GM21717 (cell line): ENCODE measurements around the gene SMIM26.
"Not testable (repeated sequence)": the region's sequence is repeated elsewhere in the genome, so short reads cannot be mapped to it uniquely, and the experiment has no call there.

Experiments
- ATAC-seq: cut with Tn5 transposase; IDR thresholded peaks from one replicate; pipeline ENCODE4 v1.9.1; 2021; ENCODE audit warnings: mild to moderate bottlenecking, moderate library complexity; ENCODE audit not compliant: unreplicated experiment

SMIM26 gene

GRCh38 chr20:18566892-18567738 lies at the start of gene SMIM26:
Gene SMIM26 (plus strand): TSS chr20:18567432. CDS start chr20:18567479, 47 bp downstream.
- ATAC-seq: peak; percentile 99

- not testable (repeated sequence) for ATAC-seq
These were observed 45.2 kb upstream of the SMIM26 start for GRCh38 chr20:18522066-18522465.

- ATAC-seq: no peak
These were observed 44.2 kb upstream of the SMIM26 start for GRCh38 chr20:18523066-18523465.

GRCh38 chr20:18524646-18525045 lies 42.6 kb upstream of the SMIM26 start:
- no peak for ATAC-seq

- ATAC-seq: not testable (repeated sequence)
These were observed 40.5 kb upstream of the SMIM26 start for GRCh38 chr20:18526761-18527160.

GRCh38 chr20:18527339-18527738 lies 39.9 kb upstream of the SMIM26 start:
- no peak for ATAC-seq

GRCh38 chr20:18527836-18528235 lies 39.4 kb upstream of the SMIM26 start:
- no peak for ATAC-seq

- ATAC-seq: no peak
These were observed 38.2 kb upstream of the SMIM26 start for GRCh38 chr20:18529041-18529440.

GRCh38 chr20:18532626-18533025 lies 34.6 kb upstream of the SMIM26 start:
- no peak for ATAC-seq

- ATAC-seq: no peak
These were observed 33.7 kb upstream of the SMIM26 start for GRCh38 chr20:18533491-18533890.

GRCh38 chr20:18533978-18534644 lies 33.1 kb upstream of the SMIM26 start:
- no peak for ATAC-seq

GRCh38 chr20:18537651-18538050 lies 29.6 kb upstream of the SMIM26 start:
- ATAC-seq: no peak

- ATAC-seq: no peak
These were observed 25.5 kb upstream of the SMIM26 start for GRCh38 chr20:18541741-18542140.

- ATAC-seq: no peak
These were observed 24.0 kb upstream of the SMIM26 start for GRCh38 chr20:18543216-18543615.

GRCh38 chr20:18543932-18544331 lies 23.3 kb upstream of the SMIM26 start:
- ATAC-seq: no peak

GRCh38 chr20:18545566-18545965 lies 21.7 kb upstream of the SMIM26 start:
- ATAC-seq: no peak

GRCh38 chr20:18548465-18548864 lies 18.8 kb upstream of the SMIM26 start:
- no peak for ATAC-seq

- ATAC-seq: no peak
These were observed 13.5 kb upstream of the SMIM26 start for GRCh38 chr20:18553746-18554145.

- peak; percentile 10 for ATAC-seq
These were observed 483 bp downstream of the SMIM26 start for GRCh38 chr20:18567739-18568091.

- ATAC-seq: no peak
These were observed 3.8 kb downstream of the SMIM26 start for GRCh38 chr20:18571009-18571408.

- ATAC-seq: no peak
These were observed 4.3 kb downstream of the SMIM26 start for GRCh38 chr20:18571578-18571977.

- ATAC-seq: no peak
These were observed 10.7 kb downstream of the SMIM26 start for GRCh38 chr20:18577942-18578341.
